Ovary (tissue), 3 donors: ENCODE results near the gene TRPM5.

ENCODE experiments used
- CTCF ChIP-seq, 3 donors: fragments of 450-650 bp in 2 of 3; fragments of 200-600 bp in 1 of 3; IDR thresholded peaks; one replicate each; pipeline versions ENCODE4 v1.5.1 to v1.8.0; 2016 to 2022; ENCODE audit warnings: antibody characterized with exemption in 3 of 3, mild to moderate bottlenecking in 1 of 3
- EP300 ChIP-seq: sonication (generic); formaldehyde crosslinking; IDR thresholded peaks from one replicate; pipeline ENCODE4 v1.6.1; 2017; ENCODE audit warnings: antibody characterized with exemption
- donor health status: DM: no; HTN: no; CAD: no.

- TF ChIP-seq CTCF (IDR thresholded peaks at IDR 0.05): no peak
- no peak for TF ChIP-seq EP300
These were observed 17.7 kb upstream of the TRPM5 start for GRCh38 chr11:2461956-2462542.
